WERI-Rb-1 (cell line): ENCODE measurements around the gene CPLX4.

Experiments used
- DNase-seq: peaks from one replicate; pipeline ENCODE4 v3.0.0-alpha.2; 2020
- H3K27ac ChIP-seq: fragments of 250-450 bp; sonication (Bioruptor Pico); 2 replicates; pipeline ENCODE4 v1.5.1; 2020; ENCODE audit warnings: mild to moderate bottlenecking, moderate library complexity
- H3K27me3 ChIP-seq: fragments of 250-450 bp; sonication (Bioruptor Pico); 2 replicates; pipeline ENCODE4 v1.5.1; 2021; ENCODE audit warnings: mild to moderate bottlenecking, low read depth, moderate library complexity; ENCODE audit not compliant: insufficient read depth, severe bottlenecking
- H3K36me3 ChIP-seq: fragments of 250-450 bp; sonication (Bioruptor Pico); 2 replicates; pipeline ENCODE4 v1.5.1; 2020; ENCODE audit warnings: mild to moderate bottlenecking, moderate library complexity
- H3K4me3 ChIP-seq: 2 replicates; pipeline ENCODE4 v1.5.1; 2011; ENCODE audit warnings: low read depth, mild to moderate bottlenecking, control low read depth, low read length
- H3K9me3 ChIP-seq: fragments of 250-450 bp; sonication (Bioruptor Pico); 2 replicates; pipeline ENCODE4 v1.5.1; 2021; ENCODE audit warnings: mild to moderate bottlenecking, moderate library complexity; ENCODE audit not compliant: severe bottlenecking
- CTCF ChIP-seq: IDR thresholded peaks from 2 replicates; pipeline ENCODE4 v1.5.1; 2011; ENCODE audit warnings: low read depth, mild to moderate bottlenecking, control low read depth, inconsistent platforms, low read length

Gene CPLX4

GRCh38 chr18:59318460-59319050 is at the start of gene CPLX4:
Gene CPLX4 (minus strand): TSS chr18:59318649. CDS start chr18:59318462, 187 bp downstream.
- Histone ChIP-seq H3K4me3 (peak within 1 kb of the TSS; percentile 24), H3K27ac (peak within 1 kb of the TSS; percentile 71), H3K9me3 (no peaks in the 10 kb centered on the region), H3K36me3 (no peaks in the 10 kb centered on the region), H3K27me3 (no peaks in the 10 kb centered on the region)
- TF ChIP-seq CTCF = no peak
- peak; percentile 80 for DNase-seq

GRCh38 chr18:59360381-59360780 is 41.9 kb upstream of the CPLX4 start:
- no peak for DNase-seq
- H3K27ac ChIP-seq = no peak overlapping the region
- H3K36me3 ChIP-seq = peaks cover 23% of the 10 kb centered on the region
- no peak for TF ChIP-seq CTCF
- no peak overlapping the region for H3K4me3 ChIP-seq
- H3K27me3 ChIP-seq = no peaks in the 10 kb centered on the region
- H3K9me3 ChIP-seq = no peaks in the 10 kb centered on the region

GRCh38 chr18:59359576-59359952 is 41.1 kb upstream of the CPLX4 start:
- Histone ChIP-seq H3K9me3 (no peaks in the 10 kb centered on the region), H3K27me3 (no peaks in the 10 kb centered on the region), H3K27ac (peak overlapping the region; percentile 30), H3K4me3 (peak overlapping the region; percentile 99), H3K36me3 (peaks cover 31% of the 10 kb centered on the region)
- TF ChIP-seq CTCF = no peak
- DNase-seq = no peak

- H3K27me3 ChIP-seq = no peaks in the 10 kb centered on the region
- no peak for TF ChIP-seq CTCF
These were observed 40.5 kb upstream of the CPLX4 start, which contains the start of gene LMAN1 for GRCh38 chr18:59358712-59359575. Gene LMAN1 (minus strand): TSS chr18:59359265. CDS start chr18:59359244, 21 bp downstream.

GRCh38 chr18:59358414-59358711 is 39.9 kb upstream of the CPLX4 start:
- Histone ChIP-seq H3K27me3 (no peaks in the 10 kb centered on the region), H3K36me3 (peaks cover 43% of the 10 kb centered on the region), H3K27ac (peak overlapping the region; percentile 79), H3K4me3 (peak overlapping the region; percentile 99), H3K9me3 (no peaks in the 10 kb centered on the region)
- DNase-seq = no peak
- no peak for TF ChIP-seq CTCF

More at GRCh38 chr18:59358712-59359575, 40.5 kb upstream of the CPLX4 start, which contains the start of gene LMAN1:
- H3K27ac ChIP-seq = peak within 1 kb of the TSS; percentile 79
- H3K36me3 ChIP-seq = peaks cover 37% of the 10 kb centered on the region
- H3K4me3 ChIP-seq = peak within 1 kb of the TSS; percentile 99
- peak; percentile 98 for DNase-seq
- H3K9me3 ChIP-seq = no peaks in the 10 kb centered on the region
